HFFc6 (cell line): Measurements from ENCODE around the gene SNTB2. TPM values are rescaled to one million over a fixed set of nuclear protein-coding genes. Genes with fewer than 3 reads are reported as not detected.

Experiments
- DNase-seq: peaks from one replicate; pipeline ENCODE4 v3.0.0-alpha.2; 2018
- H3K27ac Mint-ChIP-seq: 2 replicates; pipeline ENCODE4 v1.8.0; 2020; ENCODE audit warnings: mild to moderate bottlenecking, mixed read lengths
- H3K27me3 Mint-ChIP-seq: 2 replicates; pipeline ENCODE4 v1.8.0; 2021; ENCODE audit warnings: mild to moderate bottlenecking, moderate library complexity, mixed read lengths; ENCODE audit not compliant: insufficient read depth
- H3K36me3 Mint-ChIP-seq: 2 replicates; pipeline ENCODE4 v1.8.0; 2021; ENCODE audit warnings: low read depth, mixed read lengths
- H3K4me1 Mint-ChIP-seq: 2 replicates; pipeline ENCODE4 v1.8.0; 2020; ENCODE audit warnings: low read depth, mixed read lengths
- H3K4me3 Mint-ChIP-seq: 2 replicates; pipeline ENCODE4 v1.8.0; 2020; ENCODE audit warnings: mild to moderate bottlenecking, moderate library complexity, mixed read lengths
- H3K9me3 Mint-ChIP-seq: 2 replicates; pipeline ENCODE4 v1.8.0; 2020; ENCODE audit warnings: mild to moderate bottlenecking, mixed read lengths
- CTCF ChIP-seq: fragments of 200-600 bp; sonication (generic); IDR thresholded peaks from 2 replicates; pipeline ENCODE4 v1.5.0; 2021; ENCODE audit warnings: antibody characterized with exemption, mild to moderate bottlenecking
- total RNA-seq, 6 experiments: library from RNA; stranded (reverse); fragmentation: NEBNext Ultra II Directional; extraction: Animal tissue kit (Norgen Biotek cat#: 25700); gene quantifications; 2 replicates in 1 of 6; 3 replicates in 5 of 6; pipeline ENCODE4 v1.2.3, GENCODE V29; 2021

The SNTB2 gene
- total RNA-seq, 6 experiments from 2014 or later = 52.0 to 64.8 (median 58.6) TPM

- Mint-ChIP-seq H3K9me3 (no peaks in the 10 kb centered on the region), H3K4me3 (peak overlapping the region; percentile 90), H3K36me3 (peaks cover 11% of the 10 kb centered on the region), H3K27me3 (no peaks in the 10 kb centered on the region), H3K4me1 (peaks cover 61% of the 10 kb centered on the region), H3K27ac (peak overlapping the region; percentile 58)
- peak; percentile 24 for DNase-seq
- no peak for TF ChIP-seq CTCF
Measured at GRCh38 chr16:69188236-69188549, 1.2 kb downstream of the SNTB2 start.

- peaks cover 11% of the 10 kb centered on the region for H3K36me3 Mint-ChIP-seq
- peak overlapping the region; percentile 90 for H3K4me3 Mint-ChIP-seq
- H3K27ac Mint-ChIP-seq = peak overlapping the region; percentile 58
- DNase-seq = peak; percentile 21
- no peaks in the 10 kb centered on the region for H3K27me3 Mint-ChIP-seq
- H3K4me1 Mint-ChIP-seq = peaks cover 64% of the 10 kb centered on the region
- no peak for TF ChIP-seq CTCF
- no peaks in the 10 kb centered on the region for H3K9me3 Mint-ChIP-seq
Measured at GRCh38 chr16:69188716-69189115, 1.8 kb downstream of the SNTB2 start.

GRCh38 chr16:69190046-69190588 lies 3.2 kb downstream of the SNTB2 start:
- no peaks in the 10 kb centered on the region for H3K9me3 Mint-ChIP-seq
- H3K27me3 Mint-ChIP-seq = no peaks in the 10 kb centered on the region
- peaks cover 71% of the 10 kb centered on the region for H3K4me1 Mint-ChIP-seq
- no peak for TF ChIP-seq CTCF
- H3K4me3 Mint-ChIP-seq = peak overlapping the region; percentile 90
- no peak for DNase-seq
- peaks cover 11% of the 10 kb centered on the region for H3K36me3 Mint-ChIP-seq
- peak overlapping the region; percentile 56 for H3K27ac Mint-ChIP-seq

GRCh38 chr16:69190598-69190997 lies 3.6 kb downstream of the SNTB2 start:
- Mint-ChIP-seq H3K27ac (peak overlapping the region; percentile 56; the same call in 1 of the 2 replicates), H3K36me3 (peaks cover 11% of the 10 kb centered on the region), H3K27me3 (no peaks in the 10 kb centered on the region), H3K4me1 (peaks cover 71% of the 10 kb centered on the region), H3K4me3 (no peak overlapping the region; the same call in 1 of the 2 replicates), H3K9me3 (no peaks in the 10 kb centered on the region)
- no peak for DNase-seq
- TF ChIP-seq CTCF = no peak

- H3K27ac Mint-ChIP-seq = no peak overlapping the region
- H3K27me3 Mint-ChIP-seq = no peaks in the 10 kb centered on the region
- no peak overlapping the region for H3K4me3 Mint-ChIP-seq
- H3K36me3 Mint-ChIP-seq = peaks cover 11% of the 10 kb centered on the region
- peaks cover 71% of the 10 kb centered on the region for H3K4me1 Mint-ChIP-seq
- TF ChIP-seq CTCF = no peak
- no peaks in the 10 kb centered on the region for H3K9me3 Mint-ChIP-seq
- DNase-seq = no peak
Measured at GRCh38 chr16:69191136-69191535, 4.2 kb downstream of the SNTB2 start.

- H3K9me3 Mint-ChIP-seq = no peaks in the 10 kb centered on the region
Measured at GRCh38 chr16:69193855-69194254, 6.9 kb downstream of the SNTB2 start.

More at GRCh38 chr16:69193855-69194254, 6.9 kb downstream of the SNTB2 start:
- H3K36me3 Mint-ChIP-seq = peaks cover 11% of the 10 kb centered on the region
- no peaks in the 10 kb centered on the region for H3K27me3 Mint-ChIP-seq
- no peak for TF ChIP-seq CTCF
- peak overlapping the region; percentile 5; the same call in 1 of the 2 replicates for H3K27ac Mint-ChIP-seq
- peaks cover 72% of the 10 kb centered on the region for H3K4me1 Mint-ChIP-seq
- peak; percentile 28 for DNase-seq
- no peak overlapping the region for H3K4me3 Mint-ChIP-seq
